ENCODE results near the gene GOLGB1.

The GOLGB1 gene

DNA sequence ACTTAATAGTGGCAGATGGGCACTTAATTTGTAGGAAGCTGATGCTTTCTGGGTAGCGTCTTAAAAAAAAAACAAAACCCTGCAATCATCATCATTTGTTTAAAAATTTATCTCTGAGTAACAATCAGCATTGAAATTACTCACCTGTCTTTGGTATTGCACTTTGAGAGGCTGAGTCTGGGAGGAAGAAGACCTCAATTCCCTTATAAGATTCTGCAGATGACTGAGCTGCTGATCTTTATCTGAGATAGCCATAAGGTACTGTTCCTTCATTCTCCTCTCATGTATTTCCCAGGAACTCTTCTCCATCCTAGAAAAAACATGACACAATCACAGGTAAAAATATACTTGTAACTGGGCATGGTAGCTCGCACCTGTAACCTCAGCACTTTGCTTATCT lies 72.4 kb downstream of the GOLGB1 start:
- DNase-seq (ENCODE audit: low spot score): no peak

DNA sequence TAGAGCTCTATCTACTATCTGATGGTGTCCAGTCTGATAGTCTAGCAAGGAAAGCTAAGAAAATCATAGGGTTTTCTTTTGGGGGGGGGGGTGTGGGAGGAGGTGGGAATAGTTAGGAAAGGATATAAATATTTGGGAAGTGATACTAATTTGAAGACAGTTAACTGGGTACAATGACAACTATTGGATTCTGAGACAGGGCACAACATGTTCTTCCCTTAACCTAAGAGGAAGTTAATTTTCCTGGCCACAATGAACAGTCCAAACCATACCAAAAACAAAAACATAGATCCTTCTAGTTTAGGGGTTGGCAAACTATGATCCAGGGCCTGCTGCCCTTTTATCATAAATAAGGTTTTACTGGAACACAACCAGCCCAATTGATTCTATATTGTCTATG lies 78.9 kb downstream of the GOLGB1 start:
- no peak for DNase-seq (ENCODE audit: low spot score)

DNA sequence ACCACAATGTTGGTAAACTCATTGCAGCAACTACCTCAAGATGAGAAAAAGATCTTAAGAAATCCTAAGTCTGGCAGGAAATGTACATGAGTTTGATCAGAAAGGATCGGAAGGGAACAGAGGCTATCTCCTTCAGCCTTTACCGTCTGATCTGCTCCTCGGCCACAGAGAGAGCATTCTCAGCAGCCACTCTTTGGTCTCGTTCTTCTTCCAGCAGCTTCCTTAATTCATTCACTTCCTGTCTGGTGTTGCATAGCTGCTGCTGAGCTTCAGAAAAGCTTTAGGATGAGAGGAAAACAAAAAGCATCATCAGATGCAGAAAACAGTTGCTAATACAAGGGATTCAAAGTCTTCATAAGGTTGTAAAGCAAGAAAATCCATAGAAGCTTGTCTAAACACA lies 82.2 kb downstream of the GOLGB1 start:
- no peak for DNase-seq (ENCODE audit: low spot score)

DNA sequence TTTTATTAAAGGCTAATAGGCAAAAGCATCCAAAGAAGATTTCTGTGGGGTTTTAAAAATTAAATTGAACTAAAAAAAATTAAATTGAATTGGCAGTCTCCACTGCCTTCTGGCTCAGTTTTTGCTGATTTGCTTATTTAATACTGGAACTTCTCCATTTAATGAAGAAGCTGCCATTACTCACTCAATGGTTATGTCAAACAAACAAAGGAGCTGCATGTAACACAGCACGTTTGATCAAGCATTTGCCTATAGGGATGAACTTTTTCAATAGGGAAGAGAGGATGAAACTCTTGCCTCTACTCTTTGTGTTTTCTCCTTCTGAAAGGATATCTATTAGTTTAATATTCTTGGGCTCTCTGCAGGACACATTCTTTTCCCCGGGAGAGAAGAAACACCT lies 84.1 kb downstream of the GOLGB1 start:
- DNase-seq (ENCODE audit: low spot score): no peak

GRCh38 chr3:121663171-121663847 lies 86.2 kb downstream of the GOLGB1 start:
- no peak for DNase-seq (ENCODE audit: low spot score)

DNA sequence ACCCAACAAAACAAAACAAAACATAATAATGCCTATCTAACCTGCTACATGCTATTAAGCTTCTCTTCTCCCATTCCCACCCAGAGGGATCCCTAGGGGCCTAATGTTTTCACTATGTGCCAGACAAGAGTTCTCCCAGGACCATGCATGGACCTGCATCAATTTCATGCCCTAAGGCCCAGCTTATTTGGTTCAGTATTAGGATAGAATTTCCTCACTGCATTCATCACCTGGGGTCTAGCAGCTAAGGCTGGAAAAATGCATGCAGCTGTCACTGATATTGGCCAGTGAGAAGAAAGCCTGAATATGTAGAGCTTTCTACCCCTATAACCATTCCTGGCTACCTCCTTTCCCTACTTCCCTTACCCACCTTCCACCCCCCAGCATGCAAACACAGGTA lies 86.8 kb downstream of the GOLGB1 start:
- no peak for DNase-seq (ENCODE audit: low spot score)

- no peak for DNase-seq (ENCODE audit: low spot score)
Observed at GRCh38 chr3:121661376-121661775, 88.2 kb downstream of the GOLGB1 start.

- no peak for DNase-seq (ENCODE audit: low spot score)
Observed at GRCh38 chr3:121660356-121661171, 89.0 kb downstream of the GOLGB1 start, which contains the start of gene HCLS1. TSS of gene HCLS1 (minus strand) at chr3:121660903. CDS start at chr3:121658347, 2,556 bp downstream.

DNA sequence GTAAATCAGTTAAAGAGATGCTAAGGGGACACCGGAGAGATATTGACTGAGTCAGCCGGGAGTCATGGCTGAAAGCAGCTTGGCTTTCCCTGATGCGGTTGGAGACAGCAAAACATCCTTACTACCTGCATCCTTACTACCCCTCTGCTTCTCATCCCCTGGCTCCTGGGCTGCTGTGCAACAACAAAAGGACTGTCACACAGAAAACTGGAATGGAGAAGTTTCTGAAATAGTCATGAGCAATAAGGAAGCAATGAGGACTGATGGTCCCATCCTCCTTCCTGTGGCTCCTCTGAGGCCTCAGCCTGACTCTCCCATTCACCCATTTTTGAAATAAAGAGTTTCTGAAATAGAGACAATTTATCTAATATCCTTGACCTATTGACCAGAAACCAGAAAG lies 90.0 kb downstream of the GOLGB1 start:
- no peak for DNase-seq (ENCODE audit: low spot score)

DNA sequence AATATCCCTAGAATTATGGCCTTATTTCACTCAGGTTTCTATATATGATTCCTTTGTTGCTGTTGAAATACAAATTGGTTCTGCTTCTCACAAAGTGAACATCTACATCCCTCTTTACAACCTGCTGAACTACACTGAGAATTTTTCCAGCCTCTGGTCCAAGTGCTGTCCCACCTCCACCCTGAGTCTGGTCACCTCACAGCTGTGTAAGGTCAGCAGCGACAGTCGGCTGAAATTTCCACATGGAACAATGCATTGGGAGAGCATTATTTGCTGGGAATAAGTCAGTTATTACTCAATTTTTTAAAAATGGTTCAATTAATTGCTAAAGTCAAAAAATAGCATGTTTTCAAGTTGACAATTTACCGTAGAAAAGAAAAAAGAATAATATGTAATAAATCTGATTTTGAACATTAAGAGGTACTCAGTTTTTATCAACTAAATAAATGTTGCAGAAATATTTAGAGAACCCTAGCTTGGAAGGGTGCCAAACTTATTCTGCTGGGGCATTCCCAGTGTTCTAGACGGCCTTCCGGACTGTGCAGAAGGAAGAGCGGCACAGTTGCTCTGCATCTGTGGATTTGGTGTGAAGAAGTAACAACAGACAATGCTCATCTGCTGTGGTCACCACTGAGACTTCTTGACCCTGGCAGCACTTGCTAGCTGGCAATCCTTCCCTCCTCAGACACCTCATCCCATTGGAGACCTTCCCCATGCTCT lies 90.7 kb downstream of the GOLGB1 start:
- DNase-seq (ENCODE audit: low spot score): no peak

DNA sequence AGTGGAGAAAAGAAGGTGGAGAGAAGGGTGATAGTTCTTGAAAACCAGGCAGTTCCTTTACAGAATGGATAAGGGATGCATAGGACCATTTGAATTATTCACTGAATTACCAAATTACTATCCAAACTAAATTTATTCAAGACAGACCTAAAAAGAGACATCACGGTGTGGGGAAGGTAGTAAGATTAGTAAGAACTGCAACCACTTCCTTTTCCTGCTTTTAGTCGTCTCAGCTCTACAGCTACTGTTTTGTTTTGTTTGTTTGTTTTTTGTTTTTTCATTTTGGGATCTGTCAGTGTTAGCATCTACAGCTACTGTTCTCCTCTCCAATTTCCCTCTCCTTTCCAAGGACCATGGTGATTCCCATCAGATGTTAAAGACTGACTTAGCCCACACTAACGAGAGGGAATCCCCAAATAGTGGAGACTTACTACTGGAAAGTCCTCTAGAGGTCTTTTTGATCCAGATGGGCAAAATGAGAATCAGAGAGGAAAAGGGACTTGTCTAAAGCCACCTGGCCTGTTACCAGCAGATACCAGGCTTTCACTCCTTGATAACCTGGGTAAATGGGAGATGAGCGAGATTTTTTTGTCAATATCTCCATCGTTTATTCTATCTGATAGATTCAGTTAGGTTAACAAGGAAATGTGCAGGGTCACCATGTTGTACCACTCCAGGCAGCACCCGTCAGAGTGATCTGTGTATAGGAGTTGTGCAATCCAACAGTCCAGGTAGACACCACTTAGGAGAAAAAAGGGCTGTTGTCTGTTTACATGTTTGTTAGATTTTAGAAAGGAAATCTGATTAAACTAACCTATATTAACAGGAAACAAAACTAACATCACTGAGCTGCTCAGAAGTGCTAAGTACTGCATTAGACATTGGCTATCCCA lies 94.8 kb downstream of the GOLGB1 start:
- DNase-seq (ENCODE audit: low spot score): no peak

DNA sequence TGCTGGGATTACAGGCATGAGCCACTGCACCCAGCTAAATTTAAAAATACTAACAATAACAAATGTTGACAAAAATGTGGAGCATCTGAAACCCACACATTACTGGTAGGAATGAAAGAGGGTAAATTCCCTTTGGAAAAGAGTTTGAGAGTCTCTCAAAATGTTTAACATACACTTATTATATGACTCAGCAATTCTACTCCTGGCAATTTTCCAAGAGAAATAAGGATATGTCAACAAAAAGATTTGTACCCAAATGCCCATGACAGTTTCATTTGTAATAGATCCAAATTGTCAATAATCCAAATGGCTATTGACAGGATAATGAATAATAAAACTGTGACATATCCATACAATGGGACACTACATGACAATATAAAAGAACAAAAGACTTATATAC lies 97.9 kb downstream of the GOLGB1 start:
- no peak for DNase-seq (ENCODE audit: low spot score)

DNA sequence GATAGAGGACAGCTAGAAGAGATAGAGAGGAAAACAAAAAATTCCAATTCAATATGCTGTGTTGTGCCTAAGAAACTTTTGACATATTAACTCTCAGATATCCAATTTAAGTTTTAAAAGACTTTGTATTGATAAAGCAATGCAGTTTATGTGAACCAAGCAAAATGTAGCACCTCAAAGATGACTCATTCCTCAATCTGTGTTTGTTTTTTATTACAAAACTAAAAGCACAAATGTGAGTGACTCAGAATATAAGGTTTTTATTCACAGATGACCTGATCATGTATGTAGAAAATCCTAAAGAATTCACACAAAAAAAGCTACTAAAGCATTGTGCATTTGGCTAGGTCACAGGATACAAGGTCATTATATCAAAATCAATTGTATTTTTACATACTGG lies 99.9 kb downstream of the GOLGB1 start:
- no peak for DNase-seq (ENCODE audit: low spot score)

DNA sequence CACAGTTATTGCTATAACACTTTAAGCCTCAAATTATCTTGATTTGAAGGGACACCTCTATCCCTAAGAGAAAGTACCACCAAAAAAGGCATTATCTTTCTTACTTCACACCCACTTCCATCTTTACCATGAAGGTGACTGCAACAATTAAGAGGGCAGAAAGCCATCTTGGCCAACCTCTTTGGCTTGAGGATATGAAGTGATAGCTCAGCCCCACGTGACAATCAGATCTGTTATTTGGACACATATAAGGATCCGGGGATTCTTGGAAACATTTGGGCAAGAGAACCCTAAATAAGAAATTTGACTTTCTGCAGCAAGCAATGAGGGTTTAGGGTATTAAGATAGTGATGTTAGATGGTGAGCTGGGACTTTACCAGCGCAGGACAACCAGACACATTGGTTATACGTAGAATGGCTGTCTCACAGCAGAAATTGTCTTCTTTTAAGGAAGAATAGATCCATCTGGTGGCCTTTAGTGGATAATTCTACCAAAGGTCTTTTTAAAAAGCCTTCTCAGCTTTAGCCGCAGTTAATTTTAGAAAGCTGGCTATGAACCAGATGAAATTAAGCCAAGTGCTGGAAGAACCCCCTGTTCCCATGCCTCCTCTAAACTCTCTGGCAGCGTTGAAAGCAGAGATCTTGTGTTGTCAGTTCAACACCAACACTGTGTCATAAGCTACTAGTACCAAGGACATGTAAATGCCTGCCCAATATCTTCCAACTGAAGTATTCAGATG lies 101.2 kb downstream of the GOLGB1 start:
- DNase-seq (ENCODE audit: low spot score): no peak

DNA sequence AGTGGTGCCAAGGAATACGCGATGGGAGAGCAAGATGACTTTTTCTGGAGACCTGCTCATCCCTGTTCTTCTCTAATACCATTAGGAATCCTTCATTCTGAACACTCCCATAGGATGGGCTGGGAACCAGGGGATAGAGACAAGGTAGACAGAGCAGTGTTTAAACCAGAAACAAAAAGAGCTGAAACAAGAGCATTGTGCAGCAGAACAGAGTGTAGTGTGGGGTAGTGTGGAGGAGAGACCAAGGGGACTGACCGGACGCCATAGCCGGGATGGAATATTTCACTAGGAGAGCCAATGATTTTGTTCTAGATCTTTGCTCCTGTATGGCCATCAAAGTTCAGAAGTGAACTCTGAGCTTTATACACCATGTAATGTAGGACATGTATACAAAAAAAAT lies 104.5 kb downstream of the GOLGB1 start:
- DNase-seq (ENCODE audit: low spot score): no peak

DNA sequence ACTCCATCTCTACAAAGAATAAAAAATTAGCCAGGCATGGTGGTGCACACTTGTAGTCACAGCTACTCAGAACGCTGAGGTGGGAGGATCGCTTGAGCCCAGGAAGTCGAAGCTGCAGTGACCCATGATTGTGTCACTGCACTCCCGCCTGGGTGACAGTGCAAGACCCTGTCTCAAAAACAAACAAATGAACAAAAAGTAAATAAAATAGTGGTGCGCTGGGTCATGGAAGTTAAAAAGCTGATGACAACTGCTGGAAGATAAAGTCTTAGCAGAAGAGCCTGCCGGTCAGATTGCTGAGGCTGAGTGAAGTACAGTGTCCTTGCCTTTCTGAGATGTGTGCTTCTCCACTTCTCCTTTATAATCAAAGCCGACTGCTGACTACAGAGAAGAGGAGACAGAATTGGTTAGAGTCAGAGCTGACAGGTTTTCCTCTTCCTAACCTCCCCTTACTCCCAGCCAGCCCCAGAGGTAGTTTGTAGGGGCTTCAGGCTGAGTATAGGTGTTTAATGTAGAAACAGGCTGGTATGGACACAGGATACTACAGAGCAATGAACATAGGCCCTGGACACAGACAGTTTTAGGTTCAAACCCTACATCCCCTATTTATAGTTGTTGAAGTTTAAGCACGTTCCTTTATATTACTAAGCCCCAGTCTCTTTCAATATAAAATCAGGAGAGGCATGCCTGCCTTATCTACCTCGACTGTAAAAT lies 106.8 kb downstream of the GOLGB1 start:
- no peak for DNase-seq (ENCODE audit: low spot score)

- no peak for DNase-seq (ENCODE audit: low spot score)
Observed at GRCh38 chr3:121641127-121641526, 108.4 kb downstream of the GOLGB1 start.

GRCh38 chr3:121637922-121638321 lies 111.6 kb downstream of the GOLGB1 start:
- DNase-seq (ENCODE audit: low spot score): no peak

- no peak for DNase-seq (ENCODE audit: low spot score)
Observed at GRCh38 chr3:121630355-121630754, 119.2 kb downstream of the GOLGB1 start.

DNA sequence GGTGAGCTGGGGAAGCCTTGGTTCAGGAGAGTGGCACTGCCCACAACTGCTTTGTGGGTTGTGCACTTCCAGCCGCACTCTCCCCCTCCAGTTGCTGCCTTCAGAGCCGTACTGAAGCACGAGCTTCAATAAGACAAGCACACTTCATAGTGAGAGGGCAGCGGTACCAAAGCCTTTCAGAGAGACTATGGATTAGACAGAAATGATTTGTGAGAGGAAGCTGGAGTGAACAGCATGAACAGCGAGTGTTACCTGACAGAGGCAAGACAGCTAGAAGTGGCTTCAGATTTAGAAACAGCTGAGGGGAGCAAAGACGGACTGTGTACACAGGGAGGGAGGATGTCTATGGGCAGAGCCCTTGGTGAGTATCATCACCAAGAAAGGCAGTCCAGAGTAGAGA lies 119.9 kb downstream of the GOLGB1 start:
- DNase-seq (ENCODE audit: low spot score): no peak

DNA sequence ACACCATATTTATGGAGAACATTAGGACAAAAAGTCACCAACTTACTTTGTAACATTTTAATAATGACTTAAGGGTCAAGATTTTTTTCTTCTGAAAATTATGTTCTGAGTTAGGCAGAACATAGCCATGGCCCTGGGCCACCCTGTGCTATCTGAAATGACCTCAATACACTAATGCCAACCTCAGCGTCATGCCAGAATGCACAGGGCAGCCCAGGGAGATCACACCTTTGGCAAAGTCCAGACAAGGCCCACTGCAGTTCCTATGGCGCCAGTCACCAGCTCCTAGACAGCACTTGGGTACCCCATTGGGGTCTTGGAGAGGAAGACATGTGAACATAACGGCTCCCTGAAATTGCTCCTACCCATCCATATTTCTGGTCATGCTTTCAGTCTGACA lies 121.9 kb downstream of the GOLGB1 start:
- DNase-seq (ENCODE audit: low spot score): no peak
